GM10248 (cell line): Measurements from ENCODE around the gene ELMO2.

Experiments used
- CTCF ChIA-PET: fragments of 300-600 bp; sonication (Branson Sonifier 250); formaldehyde crosslinking; extraction: SDS; loops from one replicate; lab custom pipeline; 2021; ENCODE audit warnings: antibody characterized with exemption; lab: Yijun Ruan, JAX
- POLR2A ChIA-PET: fragments of 350-650 bp; sonication (Branson Sonifier 250); formaldehyde crosslinking; extraction: SDS; loops from one replicate; lab custom pipeline; 2020; ENCODE audit warnings: antibody characterized with exemption; lab: Yijun Ruan, JAX
- DNase-seq: peaks from one replicate; pipeline ENCODE4 v3.0.0; 2012; ENCODE audit errors: extremely low spot score
- CTCF ChIP-seq: IDR thresholded peaks from 2 replicates; pipeline ENCODE4 v1.5.1; 2012; ENCODE audit warnings: mild to moderate bottlenecking, low read depth; ENCODE audit errors: extremely low read depth, missing control alignments, control extremely low read depth

The ELMO2 gene

GRCh38 chr20:46408281-46408731, 1.9 kb upstream of the ELMO2 start:
- no peak for DNase-seq
- ChIA-PET POLR2A (interaction anchor here (0.8 kb wide), 1 partner anchor 473 kb away, joined by 5 read pairs; no protein-coding TSS in a partner anchor), CTCF (interaction anchor here (0.8 to 1.7 kb wide), 8 partner anchors 12 to 276 kb away, joined by 3 to 4 read pairs (median 3); no protein-coding TSS in a partner anchor)
- TF ChIP-seq CTCF, result no peak

GRCh38 chr20:46407671-46407996, 1.2 kb upstream of the ELMO2 start:
- TF ChIP-seq CTCF, result no peak
- ChIA-PET CTCF (interaction anchor here (0.9 to 2.7 kb wide), 8 partner anchors 14 to 385 kb away, joined by 3 to 10 read pairs (median 3); no protein-coding TSS in a partner anchor), POLR2A (interaction anchor here (1.9 kb wide), 1 partner anchor 44 kb away, joined by 17 read pairs; no protein-coding TSS in a partner anchor)
- no peak for DNase-seq

- DNase-seq, result peak; percentile 44
- ChIA-PET CTCF (interaction anchor here (1.0 to 2.7 kb wide), 9 partner anchors 22 to 393 kb away, joined by 3 to 13 read pairs (median 4); no protein-coding TSS in a partner anchor), POLR2A (interaction anchor here (0.5 to 1.9 kb wide), 3 partner anchors 43 to 436 kb away, joined by 3 to 17 read pairs (median 4); no protein-coding TSS in a partner anchor)
- no peak for TF ChIP-seq CTCF
Observed at GRCh38 chr20:46406986-46407670, 713 bp upstream of the ELMO2 start.

- TF ChIP-seq CTCF, result no peak
- no peak for DNase-seq
- ChIA-PET POLR2A (no interaction called here), CTCF (interaction anchor here (1.1 to 4.3 kb wide), 4 partner anchors 9 to 96 kb away, joined by 3 to 13 read pairs (median 6); no protein-coding TSS in a partner anchor)
Observed at GRCh38 chr20:46402331-46402811, 4.0 kb downstream of the ELMO2 start.

GRCh38 chr20:46401478-46401860, 4.9 kb downstream of the ELMO2 start:
- ChIA-PET CTCF (interaction anchor here (0.9 to 4.3 kb wide), 6 partner anchors 10 to 268 kb away, joined by 3 to 13 read pairs (median 6); no protein-coding TSS in a partner anchor), POLR2A (interaction anchor here (0.6 kb wide), 2 partner anchors 11 to 66 kb away, joined by 5 to 6 read pairs; no protein-coding TSS in a partner anchor)
- peak; percentile 31 for DNase-seq
- no peak for TF ChIP-seq CTCF

- POLR2A ChIA-PET, result no interaction called here
- CTCF ChIA-PET, result interaction anchor here (0.9 to 4.3 kb wide), 9 partner anchors 11 to 268 kb away, joined by 3 to 13 read pairs (median 5); no protein-coding TSS in a partner anchor
- no peak for TF ChIP-seq CTCF
- no peak for DNase-seq
Observed at GRCh38 chr20:46400828-46401477, 5.5 kb downstream of the ELMO2 start.
